ENCODE results near the gene MMP13.

GRCh38 chr11:102940714-102941588 lies 14.6 kb downstream of the MMP13 start:
- no peak for TF ChIP-seq POLR2A (IDR thresholded peaks at IDR 0.05)
- TF ChIP-seq, protein P1, sequence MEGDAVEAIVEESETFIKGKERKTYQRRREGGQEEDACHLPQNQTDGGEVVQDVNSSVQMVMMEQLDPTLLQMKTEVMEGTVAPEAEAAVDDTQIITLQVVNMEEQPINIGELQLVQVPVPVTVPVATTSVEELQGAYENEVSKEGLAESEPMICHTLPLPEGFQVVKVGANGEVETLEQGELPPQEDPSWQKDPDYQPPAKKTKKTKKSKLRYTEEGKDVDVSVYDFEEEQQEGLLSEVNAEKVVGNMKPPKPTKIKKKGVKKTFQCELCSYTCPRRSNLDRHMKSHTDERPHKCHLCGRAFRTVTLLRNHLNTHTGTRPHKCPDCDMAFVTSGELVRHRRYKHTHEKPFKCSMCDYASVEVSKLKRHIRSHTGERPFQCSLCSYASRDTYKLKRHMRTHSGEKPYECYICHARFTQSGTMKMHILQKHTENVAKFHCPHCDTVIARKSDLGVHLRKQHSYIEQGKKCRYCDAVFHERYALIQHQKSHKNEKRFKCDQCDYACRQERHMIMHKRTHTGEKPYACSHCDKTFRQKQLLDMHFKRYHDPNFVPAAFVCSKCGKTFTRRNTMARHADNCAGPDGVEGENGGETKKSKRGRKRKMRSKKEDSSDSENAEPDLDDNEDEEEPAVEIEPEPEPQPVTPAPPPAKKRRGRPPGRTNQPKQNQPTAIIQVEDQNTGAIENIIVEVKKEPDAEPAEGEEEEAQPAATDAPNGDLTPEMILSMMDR (IDR thresholded peaks at IDR 0.05) = no peak
